IMR-90 (cell line): Measurements from ENCODE around the gene WWP2. TPM values are rescaled to one million over a fixed set of nuclear protein-coding genes. Genes with fewer than 3 reads are reported as not detected.

ENCODE experiments used
- ATAC-seq: fragments of 200-7000 bp; cut with Tn5 transposase; 2 replicates; pipeline ENCODE4 v1.9.1; 2020; ENCODE audit warnings: low read depth, mild to moderate bottlenecking, moderate library complexity
- BruUV-seq: library from RNA; stranded (reverse); fragments of 400-500 nt; replicated peaks from 2 replicates; lab custom pipeline; 2021; lab: Mats Ljungman, UMichigan
- CTCF ChIA-PET: fragments of 300-600 bp; formaldehyde crosslinking; extraction: SDS; loops from one replicate; lab custom pipeline; 2021; ENCODE audit warnings: antibody characterized with exemption; lab: Yijun Ruan, JAX
- POLR2A ChIA-PET: fragments of 300-600 bp; sonication (Branson Sonifier 250); formaldehyde crosslinking; loops from one replicate; lab custom pipeline; 2022; ENCODE audit warnings: antibody characterized with exemption; ENCODE audit not compliant: unreplicated experiment; lab: Charles Lee
- DNase-seq: peaks from one replicate; pipeline ENCODE4 v3.0.0; 2013
- H2AFZ ChIP-seq: replicated peaks from 2 replicates; pipeline ENCODE3; 2013; ENCODE audit warnings: low read length, mild to moderate bottlenecking; ENCODE audit not compliant: poor library complexity
- H2AK5ac ChIP-seq: 2 replicates; pipeline ENCODE4 v1.6.1; 2013; ENCODE audit warnings: low read depth, low read length, inconsistent platforms
- H2AK9ac ChIP-seq: replicated peaks from 2 replicates; pipeline ENCODE3; 2013; ENCODE audit warnings: mild to moderate bottlenecking, low read depth, low read length, moderate library complexity; ENCODE audit not compliant: poor library complexity
- H2BK120ac ChIP-seq: 2 replicates; pipeline ENCODE4 v1.6.1; 2013; ENCODE audit warnings: low read depth, low read length, inconsistent platforms
- H2BK15ac ChIP-seq: 3 replicates; pipeline ENCODE4 v1.6.1; 2013; ENCODE audit warnings: low read depth, low read length, inconsistent platforms
- H2BK20ac ChIP-seq: 2 replicates; pipeline ENCODE4 v1.6.1; 2013; ENCODE audit warnings: low read depth, mild to moderate bottlenecking, inconsistent platforms, low read length, moderate library complexity
- H2BK5ac ChIP-seq: 2 replicates; pipeline ENCODE4 v1.6.1; 2013; ENCODE audit warnings: mild to moderate bottlenecking, low read depth, low read length, inconsistent platforms; ENCODE audit not compliant: poor library complexity, severe bottlenecking
- H3K14ac ChIP-seq: replicated peaks from 2 replicates; pipeline ENCODE4 v1.6.1; 2013; ENCODE audit warnings: low read depth, low read length, inconsistent platforms
- H3K18ac ChIP-seq: 2 replicates; pipeline ENCODE4 v1.6.1; 2013; ENCODE audit warnings: low read depth, low read length, control low read depth
- H3K23ac ChIP-seq: 2 replicates; pipeline ENCODE4 v1.6.1; 2013; ENCODE audit warnings: low read depth, low read length, inconsistent platforms
- H3K27ac ChIP-seq: 2 replicates; pipeline ENCODE4 v1.5.1; 2013; ENCODE audit warnings: mild to moderate bottlenecking, control low read depth, low read length; ENCODE audit not compliant: insufficient read depth
- H3K27me3 ChIP-seq: 2 replicates; pipeline ENCODE4 v1.6.1; 2013; ENCODE audit warnings: low read length; ENCODE audit not compliant: control insufficient read depth, insufficient read depth
- H3K36me3 ChIP-seq: 2 replicates; pipeline ENCODE4 v1.6.1; 2013; ENCODE audit warnings: low read length, mixed read lengths; ENCODE audit not compliant: control insufficient read depth, insufficient read depth
- H3K4ac ChIP-seq: 2 replicates; pipeline ENCODE4 v1.6.1; 2013; ENCODE audit warnings: low read depth, low read length, inconsistent platforms
- H3K4me1 ChIP-seq: 2 replicates; pipeline ENCODE4 v1.6.1; 2013; ENCODE audit warnings: low read length, mixed read lengths; ENCODE audit not compliant: control insufficient read depth, insufficient read depth
- H3K4me2 ChIP-seq: 2 replicates; pipeline ENCODE4 v1.6.1; 2013; ENCODE audit warnings: low read depth, mild to moderate bottlenecking, control low read depth, low read length, moderate library complexity
- H3K4me3 ChIP-seq: 2 replicates; pipeline ENCODE4 v1.5.1; 2013; ENCODE audit warnings: low read depth, mild to moderate bottlenecking, control low read depth, low read length, moderate library complexity; ENCODE audit not compliant: insufficient read depth
- H3K56ac ChIP-seq: 2 replicates; pipeline ENCODE4 v1.6.1; 2013; ENCODE audit warnings: low read length, inconsistent platforms; ENCODE audit not compliant: insufficient read depth; ENCODE audit errors: extremely low read depth
- H3K79me1 ChIP-seq, 2 experiments: 2 replicates each; pipeline ENCODE4 v1.6.1; 2013; ENCODE audit warnings: low read length in 2 of 2, inconsistent platforms in 1 of 2, low read depth in 1 of 2
- H3K9ac ChIP-seq: 2 replicates; pipeline ENCODE4 v1.6.1; 2013; ENCODE audit warnings: low read depth, low read length, control low read depth
- H3K9me1 ChIP-seq: 2 replicates; pipeline ENCODE4 v1.6.1; 2013; ENCODE audit warnings: low read length, inconsistent platforms; ENCODE audit not compliant: insufficient read depth
- H3K9me3 ChIP-seq: 2 replicates; pipeline ENCODE4 v1.6.1; 2013; ENCODE audit warnings: low read length; ENCODE audit not compliant: control insufficient read depth, insufficient read depth
- H4K20me1 ChIP-seq: 2 replicates; pipeline ENCODE4 v1.6.1; 2013; ENCODE audit warnings: low read length, inconsistent platforms; ENCODE audit not compliant: insufficient read depth
- H4K5ac ChIP-seq: 2 replicates; pipeline ENCODE4 v1.6.1; 2013; ENCODE audit warnings: mild to moderate bottlenecking, low read depth, low read length, control low read depth
- H4K8ac ChIP-seq, 2 experiments: 2 replicates each; pipeline ENCODE4 v1.6.1; 2013; ENCODE audit warnings: low read depth in 2 of 2, low read length in 2 of 2, control low read depth in 1 of 2, inconsistent platforms in 1 of 2
- H4K91ac ChIP-seq: 2 replicates; pipeline ENCODE4 v1.6.1; 2013; ENCODE audit warnings: low read depth, low read length, inconsistent platforms; ENCODE audit not compliant: insufficient read depth
- BHLHE40 ChIP-seq: fragments of 150-350 bp; IDR thresholded peaks from 2 replicates; pipeline ENCODE4 v1.6.1; 2016; ENCODE audit warnings: mild to moderate bottlenecking, low read depth, low read length
- CEBPB ChIP-seq: IDR thresholded peaks from 2 replicates; pipeline ENCODE4 v1.6.1; 2012; ENCODE audit warnings: low read depth, low read length, improper control_type of control experiment
- CHD1 ChIP-seq: IDR thresholded peaks from 2 replicates; pipeline ENCODE4 v1.6.1; 2012; ENCODE audit warnings: low read depth, low read length, improper control_type of control experiment
- CTCF ChIP-seq: conservative IDR thresholded peaks from 2 replicates; pipeline ENCODE4 v1.5.1; 2012; ENCODE audit warnings: mild to moderate bottlenecking, low read depth, low read length, improper control_type of control experiment
- ELK1 ChIP-seq: fragments of 150-350 bp; IDR thresholded peaks from 2 replicates; pipeline ENCODE4 v1.6.1; 2016; ENCODE audit warnings: low read depth, mild to moderate bottlenecking, low read length, moderate library complexity, borderline replicate concordance
- FOS ChIP-seq: fragments of 150-350 bp; IDR thresholded peaks from 2 replicates; pipeline ENCODE4 v1.6.1; 2016; ENCODE audit warnings: low read depth, low read length
- MAFK ChIP-seq: IDR thresholded peaks from 2 replicates; pipeline ENCODE4 v1.6.1; 2012; ENCODE audit warnings: low read depth, low read length, improper control_type of control experiment
- MAZ ChIP-seq: IDR thresholded peaks from 2 replicates; pipeline ENCODE4 v1.6.1; 2012; ENCODE audit warnings: low read depth, mild to moderate bottlenecking, low read length, improper control_type of control experiment, moderate library complexity, borderline replicate concordance
- MXI1 ChIP-seq: IDR thresholded peaks from 2 replicates; pipeline ENCODE4 v1.6.1; 2012; ENCODE audit warnings: low read depth, mild to moderate bottlenecking, low read length, moderate library complexity, borderline replicate concordance
- NFE2L2 ChIP-seq: fragments of 150-350 bp; IDR thresholded peaks from 2 replicates; pipeline ENCODE4 v1.6.1; 2016; ENCODE audit warnings: low read depth, mild to moderate bottlenecking, low read length
- POLR2A ChIP-seq: IDR thresholded peaks from 2 replicates; pipeline ENCODE4 v1.6.1; 2012; ENCODE audit warnings: mild to moderate bottlenecking, low read depth, low read length
- RAD21 ChIP-seq: IDR thresholded peaks from 2 replicates; pipeline ENCODE4 v1.6.1; 2012; ENCODE audit warnings: low read length, improper control_type of control experiment
- RCOR1 ChIP-seq: IDR thresholded peaks from 2 replicates; pipeline ENCODE4 v1.6.1; 2012; ENCODE audit warnings: mild to moderate bottlenecking, low read length, improper control_type of control experiment; ENCODE audit not compliant: insufficient replicate concordance
- RFX5 ChIP-seq: IDR thresholded peaks from 2 replicates; pipeline ENCODE4 v1.8.0; 2012; ENCODE audit warnings: low read depth, mild to moderate bottlenecking, low read length, moderate library complexity
- SMC3 ChIP-seq: fragments of 150-350 bp; IDR thresholded peaks from 2 replicates; pipeline ENCODE4 v1.6.1; 2016; ENCODE audit warnings: low read depth, mild to moderate bottlenecking, antibody characterized with exemption, low read length, moderate library complexity
- USF2 ChIP-seq: fragments of 150-350 bp; IDR thresholded peaks from 2 replicates; pipeline ENCODE4 v1.6.1; 2017; ENCODE audit warnings: mild to moderate bottlenecking, antibody characterized with exemption, low read length, low read depth
- WGBS, 2 experiments: methylation state at CpG; one replicate each; pipeline versions ENCODE4 v1.1.5 to v1.1.7; 2013; ENCODE audit warnings: missing lambda C conversion rate in 2 of 2; ENCODE audit not compliant: insufficient read length in 1 of 2; ENCODE audit errors: extremely low coverage in 2 of 2; 5-methylcytosine and 5-hydroxymethylcytosine counted together
- dilution Hi-C: fragments of 300-500 bp; cut with HindIII; formaldehyde crosslinking; loops from one replicate; pipeline ENCODE4 v1.14.3; 2018; ENCODE audit warnings: low sequenced_read_pairs; ENCODE audit not compliant: unreplicated experiment
- in situ Hi-C: fragments of 300-500 bp; cut with MboI; formaldehyde crosslinking; loops from 3 replicates; pipeline ENCODE4 v1.14.3; 2019; ENCODE audit warnings: low sequenced_read_pairs, inconsistent platforms, mixed read lengths
- intact Hi-C: fragments of 100-400 bp; cut with micrococcal nuclease; formaldehyde crosslinking; loops from 2 replicates; pipeline ENCODE4 v1.10.0; 2022
- polyA plus RNA-seq, 3 experiments: library from polyadenylated mRNA; depleted of rRNA; stranded (reverse); fragments of >200 nt; gene quantifications; 2 replicates each; pipeline ENCODE4 v1.2.3, GENCODE V29; 2012; ENCODE audit warnings: low replicate concordance in 1 of 3
- total RNA-seq: library from RNA; depleted of rRNA; stranded (reverse); fragments of >200 nt; gene quantifications from 2 replicates; pipeline ENCODE4 v1.2.3, GENCODE V29; 2012

The WWP2 gene
- total and polyA plus RNA-seq, 2 of the 4 experiments (the other 2 are of a cell fraction) = 12.7 to 13.7 TPM

- BruUV-seq = no TSS peak
- H4K8ac ChIP-seq = peak overlapping the region in 1 of 2 experiments; percentile 21; a peak in 1 of 4 replicates
- in situ Hi-C loops (no loop called here), intact Hi-C loops (loop anchor here (5.0 kb wide), 2 partner anchors 34 to 54 kb away; no protein-coding TSS in a partner anchor), dilution Hi-C loops (no loop called here)
- DNase-seq (no peak), ATAC-seq (no peak)
- H3K27ac ChIP-seq = no peak overlapping the region
- H3K9me1 ChIP-seq = peaks cover 3% of the 10 kb centered on the region
- ChIA-PET POLR2A (no interaction called here), CTCF (no interaction called here)
- peak overlapping the region; percentile 64 for H2AK5ac ChIP-seq
- H3K4me3 ChIP-seq = no peak overlapping the region
- no peaks in the 10 kb centered on the region for H3K27me3 ChIP-seq
- H3K18ac ChIP-seq = peak overlapping the region; percentile 9; the same call in 1 of the 2 replicates
- TF ChIP-seq CHD1 = no peak
- no peak for TF ChIP-seq RCOR1
- no peak for TF ChIP-seq CTCF
- no peak for TF ChIP-seq USF2
- no peak for TF ChIP-seq POLR2A
- TF ChIP-seq SMC3 = no peak
- no peak for TF ChIP-seq RFX5
- TF ChIP-seq MXI1 = no peak
- no peak for TF ChIP-seq MAFK
- TF ChIP-seq FOS = no peak
- TF ChIP-seq MAZ = no peak
- TF ChIP-seq NFE2L2 = no peak
- TF ChIP-seq ELK1 = no peak
- no peak for TF ChIP-seq BHLHE40
- no peak for TF ChIP-seq RAD21
- no peak for TF ChIP-seq CEBPB
- peak overlapping the region; percentile 57 for H2BK20ac ChIP-seq
- H3K4me1 ChIP-seq = peaks cover 11% of the 10 kb centered on the region
- no peak overlapping the region for H2BK5ac ChIP-seq
- no peak overlapping the region for H3K4me2 ChIP-seq
- peak overlapping the region; percentile 32 for H4K91ac ChIP-seq
- H4K20me1 ChIP-seq = no peaks in the 10 kb centered on the region
- no peaks in the 10 kb centered on the region for H3K9me3 ChIP-seq
- H3K79me1 ChIP-seq = no peaks in the 10 kb centered on the region
- 100% methylated on average over 1 of the region's 1 CpG; no CpG with 5 or more reads in 1 of the 2 experiments for WGBS, 2 experiments
- H3K4ac ChIP-seq = peak overlapping the region; percentile 49; the same call in 1 of the 2 replicates
- H2BK120ac ChIP-seq = peak overlapping the region; percentile 37
- H3K56ac ChIP-seq = no peak overlapping the region
- no peak overlapping the region for H2AFZ ChIP-seq
- no peaks in the 10 kb centered on the region; the same call in 1 of the 2 replicates for H3K36me3 ChIP-seq
- no peak overlapping the region for H2AK9ac ChIP-seq
- peak overlapping the region; percentile 35; the same call in 1 of the 2 replicates for H3K14ac ChIP-seq
- no peak overlapping the region for H4K5ac ChIP-seq
- peak overlapping the region; percentile 96 for H2BK15ac ChIP-seq
- no peak overlapping the region for H3K23ac ChIP-seq
- no peak overlapping the region for H3K9ac ChIP-seq
Measured at GRCh38 chr16:69916462-69916861, 154.3 kb downstream of the WWP2 start.
